Measurements from ENCODE around the gene ACP7.
"Not testable (repeated sequence)": the region's sequence is repeated elsewhere in the genome, so short reads cannot be mapped to it uniquely, and the experiment has no call there.

The ACP7 gene

GRCh38 chr19:39099341-39099740 is 15.2 kb downstream of the ACP7 start:
- DNase-seq (ENCODE audit: low read depth in 1 of 2, low spot score in 1 of 2), result no peak
- TF ChIP-seq JUND (IDR thresholded peaks at IDR 0.05; ENCODE audit: low read depth), result no peak
- in situ Hi-C loops (cut with HindIII; ENCODE audit: low pct_unique_long_range_greater_than_20kb, low sequenced_read_pairs), result no loop called here

DNA sequence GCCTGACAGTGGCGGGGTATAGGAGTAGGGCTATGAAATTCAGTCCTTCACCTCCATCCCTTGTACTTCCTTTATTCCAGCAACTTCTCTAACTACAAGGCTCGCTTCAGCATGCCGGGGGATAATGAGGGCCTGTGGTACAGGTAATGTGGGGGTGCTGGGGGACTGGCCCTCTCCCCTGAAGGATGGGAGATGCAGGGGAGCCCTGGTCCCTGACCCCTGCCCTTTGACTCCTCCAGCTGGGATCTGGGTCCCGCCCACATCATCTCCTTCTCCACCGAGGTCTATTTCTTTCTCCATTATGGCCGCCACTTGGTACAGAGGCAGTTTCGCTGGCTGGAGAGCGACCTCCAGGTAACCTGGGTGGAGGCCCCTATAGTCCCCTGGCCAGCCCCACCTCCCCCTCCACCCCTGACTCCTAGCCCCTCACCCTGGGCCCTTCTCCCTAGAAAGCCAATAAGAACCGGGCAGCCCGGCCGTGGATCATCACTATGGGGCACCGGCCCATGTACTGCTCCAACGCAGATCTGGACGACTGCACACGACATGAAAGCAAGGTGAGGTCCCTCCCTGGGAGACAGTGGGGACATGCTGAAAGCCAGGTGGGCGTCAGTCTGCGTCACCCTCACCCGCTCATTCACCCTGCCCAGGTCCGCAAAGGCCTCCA is 16.5 kb downstream of the ACP7 start:
- in situ Hi-C loops (cut with HindIII; ENCODE audit: low pct_unique_long_range_greater_than_20kb, low sequenced_read_pairs), result no loop called here

DNA sequence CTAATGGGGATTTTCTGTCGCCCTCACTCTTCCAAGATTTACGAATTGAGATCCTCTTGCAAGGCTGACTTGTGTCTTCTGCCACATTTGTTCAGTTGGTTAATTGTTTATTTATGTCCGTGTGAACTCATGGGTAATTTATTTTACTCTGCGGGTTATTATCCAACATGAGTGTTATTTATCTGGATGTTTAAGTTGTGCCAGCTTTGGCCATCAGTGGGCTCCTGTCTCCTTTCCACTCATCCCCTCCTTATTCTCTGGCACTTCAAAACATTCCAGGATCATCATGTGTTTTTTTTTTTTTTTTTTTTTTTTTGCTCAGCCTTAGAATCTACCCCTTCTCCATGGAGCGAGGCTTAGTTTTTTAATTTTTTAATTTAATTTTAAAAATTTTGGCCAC is 19.0 kb downstream of the ACP7 start:
- no peak for TF ChIP-seq JUND (IDR thresholded peaks at IDR 0.05; ENCODE audit: low read depth)
- DNase-seq (ENCODE audit: low read depth in 1 of 2, low spot score in 1 of 2), result no peak
- in situ Hi-C loops (cut with HindIII; ENCODE audit: low pct_unique_long_range_greater_than_20kb, low sequenced_read_pairs), result no loop called here

More for the DNA sequence above, 16.5 kb downstream of the ACP7 start:
- no peak for TF ChIP-seq JUND (IDR thresholded peaks at IDR 0.05; ENCODE audit: low read depth)
- no peak for DNase-seq (ENCODE audit: low read depth in 1 of 2, low spot score in 1 of 2)

DNA sequence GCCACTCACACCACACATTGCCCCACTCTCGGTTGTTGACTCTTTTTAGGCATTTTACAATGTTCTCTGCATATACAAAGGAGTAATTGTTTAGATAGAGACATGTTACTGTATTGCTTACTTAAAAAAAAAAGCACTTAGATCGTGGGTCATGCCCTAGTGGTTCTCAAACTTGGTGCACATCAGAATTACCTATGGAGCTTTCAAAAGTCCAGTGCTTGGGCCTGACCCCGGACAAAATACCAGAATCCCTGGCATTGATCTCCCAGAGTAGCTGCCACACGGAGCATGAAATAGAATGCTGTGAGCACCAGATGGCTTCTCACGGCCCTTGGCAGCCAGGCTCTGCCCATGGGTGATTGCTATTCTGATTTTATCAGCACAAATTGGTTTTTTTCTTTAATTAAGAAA is 20.0 kb downstream of the ACP7 start:
- DNase-seq (ENCODE audit: low read depth in 1 of 2, low spot score in 1 of 2), result no peak
- in situ Hi-C loops (cut with HindIII; ENCODE audit: low pct_unique_long_range_greater_than_20kb, low sequenced_read_pairs), result no loop called here

DNA sequence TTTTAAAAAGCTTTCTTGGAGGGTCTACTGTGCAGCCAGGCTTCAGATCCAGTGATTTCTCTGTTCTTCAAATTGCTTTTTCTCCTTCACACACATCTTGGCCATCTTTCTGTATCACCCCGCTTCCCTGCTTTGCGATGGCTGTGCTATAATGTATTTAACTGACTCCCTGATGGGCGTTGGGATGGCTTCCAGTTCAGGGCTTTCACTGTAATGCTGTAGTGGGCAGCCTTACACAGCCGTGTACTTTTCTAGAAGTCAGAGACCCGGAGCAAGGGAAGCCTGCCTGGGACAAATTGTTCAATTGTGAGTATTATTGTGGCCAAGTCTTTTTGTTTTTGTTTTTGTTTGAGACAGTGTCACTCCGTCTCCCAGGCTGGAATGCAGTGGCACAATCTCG is 22.0 kb downstream of the ACP7 start:
- no peak for TF ChIP-seq JUND (IDR thresholded peaks at IDR 0.05; ENCODE audit: low read depth)
- DNase-seq (ENCODE audit: low read depth in 1 of 2, low spot score in 1 of 2), result no peak
- in situ Hi-C loops (cut with HindIII; ENCODE audit: low pct_unique_long_range_greater_than_20kb, low sequenced_read_pairs), result no loop called here

More for the DNA sequence above, 20.0 kb downstream of the ACP7 start:
- no peak for TF ChIP-seq JUND (IDR thresholded peaks at IDR 0.05; ENCODE audit: low read depth)

DNA sequence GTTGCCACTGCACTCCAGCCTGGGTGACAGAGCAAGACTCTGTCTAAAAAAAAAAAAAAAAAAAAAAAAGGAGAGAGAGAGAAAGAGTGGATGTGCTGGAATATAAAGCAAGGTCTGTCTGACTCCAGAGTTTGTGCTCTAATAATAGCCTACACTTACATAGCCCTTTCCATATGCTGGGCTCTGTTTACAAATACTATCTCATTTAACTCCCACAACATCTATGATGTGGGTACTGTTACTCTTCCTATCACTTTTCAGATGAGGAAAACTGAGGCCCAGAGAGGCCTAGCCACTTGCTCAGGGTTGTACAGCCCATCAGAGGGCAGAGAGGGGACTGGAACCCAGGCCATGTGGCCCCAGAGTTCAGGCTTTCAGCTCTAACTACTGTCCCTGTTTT is 25.5 kb downstream of the ACP7 start:
- DNase-seq (ENCODE audit: low read depth in 1 of 2, low spot score in 1 of 2), result no peak
- TF ChIP-seq JUND (IDR thresholded peaks at IDR 0.05; ENCODE audit: low read depth), result no peak
- in situ Hi-C loops (cut with HindIII; ENCODE audit: low pct_unique_long_range_greater_than_20kb, low sequenced_read_pairs), result no loop called here

DNA sequence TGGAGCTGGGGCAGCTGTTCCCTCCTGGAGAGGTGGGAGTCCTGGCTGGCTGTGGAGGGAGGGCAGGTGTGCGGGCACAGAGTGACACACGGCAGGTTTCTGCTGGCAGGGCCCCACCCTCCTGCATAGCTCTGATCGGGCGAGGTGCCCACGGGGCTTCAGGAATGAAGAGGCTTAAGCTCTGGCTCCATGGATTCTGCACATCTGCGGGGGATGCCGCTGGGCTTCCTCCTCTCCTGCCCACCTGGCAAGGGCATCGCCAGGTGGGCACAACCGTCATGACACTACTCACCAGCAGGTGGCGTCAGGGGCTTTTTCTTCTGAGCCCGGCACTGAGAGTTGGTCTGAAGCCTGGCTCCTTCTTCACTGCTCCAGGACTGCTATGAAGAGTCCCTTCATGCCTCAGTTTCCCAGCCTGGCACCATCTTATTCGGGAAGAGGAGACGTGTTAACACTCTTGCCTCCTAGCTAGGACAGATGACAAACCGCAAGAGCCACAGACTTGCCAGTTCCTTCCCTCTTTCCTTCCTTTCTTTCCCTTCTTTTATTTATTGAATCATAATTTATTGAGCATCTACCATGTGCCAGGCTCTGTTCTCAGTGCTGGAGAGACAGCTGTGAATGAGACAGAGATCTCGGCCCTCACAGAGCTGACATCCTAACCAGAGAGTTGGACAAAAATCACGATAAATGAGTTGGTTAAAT is 26.2 kb downstream of the ACP7 start:
- TF ChIP-seq JUND (IDR thresholded peaks at IDR 0.05; ENCODE audit: low read depth), result no peak
- DNase-seq (ENCODE audit: low read depth in 1 of 2, low spot score in 1 of 2), result peak; percentile 68 to 70
- in situ Hi-C loops (cut with HindIII; ENCODE audit: low pct_unique_long_range_greater_than_20kb, low sequenced_read_pairs), result no loop called here

DNA sequence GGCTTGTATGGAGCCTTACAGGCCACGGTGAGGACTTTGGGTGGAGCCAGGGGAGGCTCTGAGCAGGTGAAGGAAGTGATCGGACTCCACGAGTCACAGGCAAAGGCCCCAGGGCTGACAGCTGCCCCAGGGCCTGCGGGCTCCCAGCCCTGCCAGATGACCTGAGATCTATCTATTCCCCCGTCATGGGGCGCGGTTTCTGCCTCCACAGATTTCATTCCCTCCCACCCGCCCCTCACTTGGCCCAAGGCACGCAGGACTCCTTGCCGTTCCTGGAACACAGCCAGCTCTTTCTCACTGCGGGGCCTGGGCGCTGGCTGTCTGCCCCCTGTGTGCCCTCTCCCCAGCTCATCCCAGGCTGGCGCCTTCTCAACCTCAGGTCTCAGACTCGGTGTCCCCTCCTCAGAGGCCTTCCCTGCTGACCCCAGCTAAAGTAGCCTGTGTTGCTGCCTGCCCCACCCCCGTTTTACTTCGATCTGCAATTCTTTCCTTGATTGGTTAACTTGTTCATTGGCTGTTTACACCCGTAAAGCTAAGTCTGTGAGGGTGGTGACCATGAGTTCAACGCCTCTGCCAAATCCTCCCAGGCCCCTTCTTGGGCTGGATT is 27.5 kb downstream of the ACP7 start:
- no peak for TF ChIP-seq JUND (IDR thresholded peaks at IDR 0.05; ENCODE audit: low read depth)
- in situ Hi-C loops (cut with HindIII; ENCODE audit: low pct_unique_long_range_greater_than_20kb, low sequenced_read_pairs), result no loop called here
- DNase-seq (ENCODE audit: low read depth in 1 of 2, low spot score in 1 of 2), result no peak

DNA sequence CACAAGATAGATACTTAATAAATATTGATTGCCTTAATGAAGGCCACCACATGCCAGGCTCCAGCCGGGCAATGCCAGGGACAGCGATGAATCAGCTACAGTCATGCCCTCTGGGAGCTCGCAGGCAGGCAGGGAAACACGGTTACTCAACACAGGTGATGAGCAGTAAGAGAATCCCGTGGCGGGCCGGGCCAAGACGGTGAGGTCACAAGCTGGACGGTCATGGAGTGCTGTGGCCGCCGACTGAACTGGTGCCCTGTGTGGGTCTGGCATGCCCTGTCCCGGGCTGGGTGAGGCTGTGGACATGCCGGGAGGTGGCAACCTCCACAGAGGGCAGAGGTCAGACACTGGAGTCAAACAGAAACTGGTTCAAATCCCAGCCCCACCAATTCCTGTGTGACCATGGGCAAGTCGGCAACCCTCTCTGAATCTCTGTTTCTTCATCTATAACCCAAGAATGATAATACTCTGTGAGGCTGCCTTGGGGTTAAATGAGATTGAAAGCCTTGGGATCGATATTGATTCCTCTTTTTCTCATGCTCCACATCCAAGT is 28.2 kb downstream of the ACP7 start:
- in situ Hi-C loops (cut with HindIII; ENCODE audit: low pct_unique_long_range_greater_than_20kb, low sequenced_read_pairs), result no loop called here
- DNase-seq (ENCODE audit: low read depth in 1 of 2, low spot score in 1 of 2), result peak in 1 of 2 experiments; percentile 57
- no peak for TF ChIP-seq JUND (IDR thresholded peaks at IDR 0.05; ENCODE audit: low read depth)

GRCh38 chr19:39113199-39113598 is 29.0 kb downstream of the ACP7 start:
- in situ Hi-C loops (cut with HindIII; ENCODE audit: low pct_unique_long_range_greater_than_20kb, low sequenced_read_pairs), result no loop called here
- TF ChIP-seq JUND (IDR thresholded peaks at IDR 0.05; ENCODE audit: low read depth), result no peak
- no peak for DNase-seq (ENCODE audit: low read depth in 1 of 2, low spot score in 1 of 2)

DNA sequence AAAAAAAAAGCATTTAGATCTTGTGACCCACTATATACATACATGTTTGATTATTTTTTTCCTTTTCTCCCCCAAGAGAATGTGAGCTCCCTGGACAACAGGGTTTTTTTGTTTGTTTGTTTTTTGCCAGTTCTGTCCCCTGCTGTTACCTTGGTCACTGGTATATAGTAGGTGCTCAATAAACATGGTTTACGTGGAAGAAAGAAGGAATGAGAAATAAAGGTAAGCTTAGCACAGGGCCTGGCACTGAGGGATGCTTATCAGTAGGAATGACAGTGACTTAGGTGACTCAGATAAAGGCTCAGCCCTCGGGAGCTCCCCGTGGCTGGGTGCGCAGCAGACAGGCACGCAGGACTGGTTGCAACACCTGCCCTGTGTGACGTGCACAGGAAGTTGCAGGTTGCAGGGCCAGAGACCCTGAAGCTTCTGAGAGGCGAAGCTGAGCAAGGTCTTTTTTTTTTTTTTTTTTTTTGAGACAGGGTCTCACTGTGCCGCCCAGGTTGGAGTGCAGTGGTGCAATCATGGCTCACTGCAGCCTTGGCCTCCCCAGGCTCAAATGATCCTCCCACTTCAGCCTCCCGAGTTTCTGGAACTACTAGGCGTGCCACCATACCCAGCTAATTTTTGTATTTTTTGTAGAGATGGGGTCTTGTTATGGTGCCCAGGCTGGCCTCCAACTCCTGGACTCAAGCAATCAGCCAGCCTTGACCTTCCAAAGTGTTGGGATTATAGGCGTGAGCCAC is 31.1 kb downstream of the ACP7 start:
- no peak for DNase-seq (ENCODE audit: low read depth in 1 of 2, low spot score in 1 of 2)
- no peak for TF ChIP-seq JUND (IDR thresholded peaks at IDR 0.05; ENCODE audit: low read depth)
- in situ Hi-C loops (cut with HindIII; ENCODE audit: low pct_unique_long_range_greater_than_20kb, low sequenced_read_pairs), result no loop called here

DNA sequence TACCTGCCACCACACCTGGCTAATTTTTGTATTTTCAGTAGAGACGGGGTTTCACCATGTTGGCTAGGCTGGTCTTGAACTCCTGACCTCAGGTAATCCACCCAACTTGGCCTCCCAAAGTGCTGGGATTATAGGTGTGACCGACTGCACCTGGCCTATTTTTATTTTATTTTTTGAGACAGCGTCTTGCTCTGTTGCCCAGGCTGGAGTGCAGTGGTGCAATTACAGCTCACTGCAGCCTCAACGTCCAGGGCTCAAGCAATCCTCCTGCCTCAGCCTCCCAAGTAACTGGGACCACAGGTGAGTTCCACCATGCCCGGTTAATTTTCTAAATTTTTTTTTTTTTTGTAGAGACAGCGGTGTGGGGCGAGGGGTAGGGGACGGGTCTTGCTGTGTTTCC is 32.9 kb downstream of the ACP7 start:
- DNase-seq (ENCODE audit: low read depth in 1 of 2, low spot score in 1 of 2); in situ Hi-C loops (cut with HindIII; ENCODE audit: low pct_unique_long_range_greater_than_20kb, low sequenced_read_pairs): not testable (repeated sequence)

All from T47D (cell line).